Measurements from ENCODE around the gene MCF2L2. TPM values are rescaled to one million over a fixed set of nuclear protein-coding genes. Genes with fewer than 3 reads are reported as not detected.

The MCF2L2 gene
- total RNA-seq, 1 donor = 0.09 TPM

DNA sequence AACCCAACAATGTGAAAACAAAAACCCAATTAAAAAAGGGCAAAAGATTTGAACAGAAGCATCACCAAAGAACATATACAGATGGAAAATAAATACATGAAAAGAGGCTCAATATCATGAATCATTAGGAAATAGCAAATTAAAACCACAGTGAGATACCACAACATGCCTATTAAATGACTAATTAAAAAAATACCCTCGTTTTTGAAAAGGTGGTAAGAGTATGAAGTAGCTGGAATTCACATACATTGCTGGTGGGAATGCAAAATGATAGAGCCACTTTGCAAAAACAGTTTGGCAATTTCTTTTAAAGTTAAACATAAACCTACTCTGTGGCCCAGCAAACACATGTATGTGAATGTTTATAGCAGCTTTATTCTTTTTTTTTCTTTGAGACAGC lies 99.6 kb downstream of the MCF2L2 start:
- peak; percentile 28 for DNase-seq (ENCODE audit: low read depth)
- TF ChIP-seq, protein P1, sequence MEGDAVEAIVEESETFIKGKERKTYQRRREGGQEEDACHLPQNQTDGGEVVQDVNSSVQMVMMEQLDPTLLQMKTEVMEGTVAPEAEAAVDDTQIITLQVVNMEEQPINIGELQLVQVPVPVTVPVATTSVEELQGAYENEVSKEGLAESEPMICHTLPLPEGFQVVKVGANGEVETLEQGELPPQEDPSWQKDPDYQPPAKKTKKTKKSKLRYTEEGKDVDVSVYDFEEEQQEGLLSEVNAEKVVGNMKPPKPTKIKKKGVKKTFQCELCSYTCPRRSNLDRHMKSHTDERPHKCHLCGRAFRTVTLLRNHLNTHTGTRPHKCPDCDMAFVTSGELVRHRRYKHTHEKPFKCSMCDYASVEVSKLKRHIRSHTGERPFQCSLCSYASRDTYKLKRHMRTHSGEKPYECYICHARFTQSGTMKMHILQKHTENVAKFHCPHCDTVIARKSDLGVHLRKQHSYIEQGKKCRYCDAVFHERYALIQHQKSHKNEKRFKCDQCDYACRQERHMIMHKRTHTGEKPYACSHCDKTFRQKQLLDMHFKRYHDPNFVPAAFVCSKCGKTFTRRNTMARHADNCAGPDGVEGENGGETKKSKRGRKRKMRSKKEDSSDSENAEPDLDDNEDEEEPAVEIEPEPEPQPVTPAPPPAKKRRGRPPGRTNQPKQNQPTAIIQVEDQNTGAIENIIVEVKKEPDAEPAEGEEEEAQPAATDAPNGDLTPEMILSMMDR (IDR thresholded peaks at IDR 0.05; ENCODE audit: insufficient read depth, low read length) = no peak
- no peak overlapping the region for H3K4me3 ChIP-seq (ENCODE audit: low read depth, low read length)

DNA sequence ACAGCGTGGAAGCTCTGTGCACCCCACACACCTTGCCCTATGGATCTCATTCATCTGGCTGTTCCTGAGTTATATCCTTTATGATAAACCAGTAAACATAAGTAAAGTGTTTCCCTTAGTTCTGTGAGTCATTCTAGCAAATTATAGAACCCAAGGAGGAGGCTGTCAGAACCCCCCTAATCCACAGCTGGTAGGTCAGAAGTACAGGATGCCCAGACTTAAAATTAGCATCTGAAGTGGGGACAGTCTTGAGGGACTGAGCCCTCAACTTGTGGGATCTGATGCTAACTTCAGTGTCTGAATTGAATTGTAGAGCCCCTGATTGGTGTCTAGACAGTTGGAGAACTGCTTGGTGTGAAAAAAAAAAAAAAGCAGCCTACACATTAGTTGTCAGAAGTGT lies 100.3 kb downstream of the MCF2L2 start:
- TF ChIP-seq, protein P1 (IDR thresholded peaks at IDR 0.05; ENCODE audit: insufficient read depth, low read length) = no peak
- H3K4me3 ChIP-seq (ENCODE audit: low read depth, low read length) = no peak overlapping the region
- no peak for DNase-seq (ENCODE audit: low read depth)

DNA sequence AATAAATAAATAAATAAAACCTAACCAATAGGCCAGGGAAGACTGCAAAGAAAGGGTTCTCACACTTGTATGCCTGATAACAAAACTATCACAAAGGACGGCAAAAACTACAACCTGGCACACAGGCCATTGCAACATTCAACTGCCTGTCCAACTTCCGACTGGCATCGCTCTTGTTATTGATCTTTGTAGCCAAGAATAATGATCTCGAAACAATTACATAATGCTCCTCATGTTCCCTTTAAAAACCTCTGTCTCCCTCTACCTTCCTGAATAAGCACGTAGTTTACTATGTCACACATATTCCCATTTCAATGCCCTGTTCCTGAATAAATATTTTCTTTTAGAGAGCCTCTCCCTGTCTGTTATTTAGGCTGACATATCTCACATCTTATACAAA lies 101.1 kb downstream of the MCF2L2 start:
- TF ChIP-seq, protein P1 (IDR thresholded peaks at IDR 0.05; ENCODE audit: insufficient read depth, low read length) = no peak
- DNase-seq (ENCODE audit: low read depth) = no peak
- H3K4me3 ChIP-seq (ENCODE audit: low read depth, low read length) = no peak overlapping the region

DNA sequence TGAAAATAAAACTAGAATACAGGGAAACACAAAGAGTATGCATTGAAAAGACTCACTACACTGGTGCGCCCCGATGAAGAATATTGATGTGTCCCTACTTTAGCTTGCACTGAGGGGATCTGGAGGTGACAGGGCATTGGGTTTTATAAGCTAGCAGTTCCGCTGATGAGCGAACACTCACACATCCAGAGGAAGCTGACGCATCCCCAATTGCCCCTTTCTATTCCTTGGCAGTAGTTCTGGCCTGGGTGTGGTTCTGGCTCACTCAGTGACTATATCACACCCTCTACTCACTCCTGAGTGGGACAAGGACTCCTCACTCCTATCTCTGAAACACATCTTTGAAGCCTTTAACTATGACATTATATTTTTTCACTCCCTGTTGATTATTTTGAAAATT lies 104.3 kb downstream of the MCF2L2 start:
- peak; percentile 46 for DNase-seq (ENCODE audit: low read depth)
- H3K4me3 ChIP-seq (ENCODE audit: low read depth, low read length) = no peak overlapping the region
- TF ChIP-seq, protein P1 (IDR thresholded peaks at IDR 0.05; ENCODE audit: insufficient read depth, low read length) = no peak

DNA sequence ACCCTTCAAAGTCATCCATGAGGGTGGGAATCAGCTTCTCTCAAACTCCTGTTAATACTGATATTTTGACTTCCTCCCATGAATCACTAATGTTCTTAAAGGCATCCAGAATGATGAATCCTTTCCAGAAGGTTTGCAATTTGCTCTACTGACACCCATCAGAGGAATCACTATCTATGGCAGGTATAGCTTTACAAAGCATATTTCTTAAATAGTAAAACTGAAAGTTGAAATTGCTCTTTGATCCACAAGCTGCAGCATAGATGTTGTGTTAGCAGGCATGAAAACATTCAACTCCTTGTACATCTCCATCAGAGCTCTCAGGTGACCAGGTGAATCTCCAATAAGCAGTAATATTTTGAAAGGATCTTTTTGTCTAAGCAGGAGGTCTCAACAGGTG lies 109.0 kb downstream of the MCF2L2 start:
- H3K4me3 ChIP-seq (ENCODE audit: low read depth, low read length) = no peak overlapping the region
- TF ChIP-seq, protein P1 (IDR thresholded peaks at IDR 0.05; ENCODE audit: insufficient read depth, low read length) = no peak
- no peak for DNase-seq (ENCODE audit: low read depth)

DNA sequence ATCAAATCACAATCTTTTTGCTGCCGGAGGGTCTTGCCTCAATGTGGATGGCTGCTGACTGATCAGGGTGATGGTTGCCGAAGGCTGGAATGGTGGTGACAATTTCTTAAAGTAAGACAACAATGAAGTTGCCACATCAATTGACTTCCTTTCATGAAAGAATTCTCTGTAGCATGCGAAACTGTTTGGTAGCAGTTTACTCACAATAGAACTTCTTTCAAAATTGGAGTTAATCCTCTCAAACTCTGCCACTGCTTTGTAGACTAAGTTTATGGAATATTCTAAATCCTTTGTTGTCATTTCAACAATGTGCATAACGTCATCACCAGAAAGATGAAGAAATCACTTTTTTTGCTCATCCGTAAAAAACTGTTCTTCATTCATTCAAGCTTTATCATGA lies 109.5 kb downstream of the MCF2L2 start:
- no peak overlapping the region for H3K4me3 ChIP-seq (ENCODE audit: low read depth, low read length)
- TF ChIP-seq, protein P1 (IDR thresholded peaks at IDR 0.05; ENCODE audit: insufficient read depth, low read length) = no peak
- no peak for DNase-seq (ENCODE audit: low read depth)

Measured in fibroblast of the aortic adventitia (primary cell).